Parathyroid adenoma (tissue), 2 donors: ENCODE results near the gene PTPRM.

ENCODE experiments used
- H2AFZ ChIP-seq: fragments of 300-600 bp; sonication (generic); one replicate; pipeline ENCODE4 v1.7.0; 2017; ENCODE audit warnings: antibody characterized with exemption, mild to moderate bottlenecking
- H3K27ac ChIP-seq: fragments of 300-600 bp; sonication (generic); one replicate; pipeline ENCODE4 v1.7.0; 2017
- H3K27me3 ChIP-seq: fragments of 300-600 bp; sonication (generic); one replicate; pipeline ENCODE4 v1.7.0; 2017; ENCODE audit warnings: low read length; ENCODE audit not compliant: control insufficient read depth, insufficient read depth
- H3K36me3 ChIP-seq: fragments of 300-600 bp; sonication (generic); one replicate; pipeline ENCODE4 v1.7.0; 2017; ENCODE audit warnings: low read length; ENCODE audit not compliant: control insufficient read depth, insufficient read depth
- H3K4me1 ChIP-seq: fragments of 300-600 bp; sonication (generic); one replicate; pipeline ENCODE4 v1.7.0; 2017; ENCODE audit warnings: control low read depth
- H3K4me2 ChIP-seq: fragments of 300-600 bp; sonication (generic); one replicate; pipeline ENCODE4 v1.7.0; 2017; ENCODE audit warnings: low read length
- H3K4me3 ChIP-seq: fragments of 300-600 bp; sonication (generic); one replicate; pipeline ENCODE4 v1.7.0; 2017; ENCODE audit warnings: low read depth, low read length
- H3K79me2 ChIP-seq: fragments of 300-600 bp; sonication (generic); one replicate; pipeline ENCODE4 v1.7.0; 2017; ENCODE audit warnings: control low read depth
- H3K9ac ChIP-seq: fragments of 300-600 bp; sonication (generic); one replicate; pipeline ENCODE4 v1.7.0; 2017; ENCODE audit warnings: mild to moderate bottlenecking
- H3K9me3 ChIP-seq: fragments of 300-600 bp; sonication (generic); one replicate; pipeline ENCODE4 v1.7.0; 2017; ENCODE audit warnings: low read length; ENCODE audit not compliant: control insufficient read depth
- CTCF ChIP-seq: fragments of 300-600 bp; sonication (generic); IDR thresholded peaks from one replicate; pipeline ENCODE4 v1.7.0; 2017; ENCODE audit warnings: antibody characterized with exemption, mild to moderate bottlenecking
- donor health status: primary hyperparathyroidism.

PTPRM gene

GRCh38 chr18:7661207-7661606 is 94.1 kb downstream of the PTPRM start:
- no peak overlapping the region for H3K27ac ChIP-seq
- H3K79me2 ChIP-seq, result peaks cover 2% of the 10 kb centered on the region
- no peak overlapping the region for H3K9ac ChIP-seq
- H3K4me2 ChIP-seq, result no peak overlapping the region
- no peaks in the 10 kb centered on the region for H3K9me3 ChIP-seq
- TF ChIP-seq CTCF, result no peak
- no peaks in the 10 kb centered on the region for H3K4me1 ChIP-seq
- no peak overlapping the region for H3K4me3 ChIP-seq
- no peaks in the 10 kb centered on the region for H3K36me3 ChIP-seq
- no peak overlapping the region for H2AFZ ChIP-seq
- no peaks in the 10 kb centered on the region for H3K27me3 ChIP-seq

- Histone ChIP-seq H3K27me3 (no peaks in the 10 kb centered on the region), H3K4me3 (no peak overlapping the region), H3K79me2 (no peaks in the 10 kb centered on the region), H3K4me2 (no peak overlapping the region), H2AFZ (no peak overlapping the region), H3K9ac (no peak overlapping the region), H3K27ac (no peak overlapping the region), H3K9me3 (no peaks in the 10 kb centered on the region), H3K36me3 (no peaks in the 10 kb centered on the region), H3K4me1 (no peaks in the 10 kb centered on the region)
- no peak for TF ChIP-seq CTCF
These were observed 95.8 kb downstream of the PTPRM start for GRCh38 chr18:7662866-7663265.

GRCh38 chr18:7663366-7664312 is 96.5 kb downstream of the PTPRM start:
- no peaks in the 10 kb centered on the region for H3K9me3 ChIP-seq
- H3K4me3 ChIP-seq, result no peak overlapping the region
- H3K4me1 ChIP-seq, result no peaks in the 10 kb centered on the region
- no peak overlapping the region for H3K9ac ChIP-seq
- H3K4me2 ChIP-seq, result no peak overlapping the region
- H3K79me2 ChIP-seq, result no peaks in the 10 kb centered on the region
- H2AFZ ChIP-seq, result no peak overlapping the region
- no peak for TF ChIP-seq CTCF
- no peak overlapping the region for H3K27ac ChIP-seq
- no peaks in the 10 kb centered on the region for H3K36me3 ChIP-seq
- H3K27me3 ChIP-seq, result no peaks in the 10 kb centered on the region

GRCh38 chr18:7666195-7666776 is 99.2 kb downstream of the PTPRM start:
- H3K4me1 ChIP-seq, result no peaks in the 10 kb centered on the region
- TF ChIP-seq CTCF, result no peak
- no peaks in the 10 kb centered on the region for H3K9me3 ChIP-seq
- no peak overlapping the region for H3K4me3 ChIP-seq
- H3K36me3 ChIP-seq, result no peaks in the 10 kb centered on the region
- no peak overlapping the region for H3K27ac ChIP-seq
- no peaks in the 10 kb centered on the region for H3K27me3 ChIP-seq
- no peak overlapping the region for H2AFZ ChIP-seq
- no peak overlapping the region for H3K4me2 ChIP-seq
- H3K9ac ChIP-seq, result no peak overlapping the region
- no peaks in the 10 kb centered on the region for H3K79me2 ChIP-seq
